Progenitor cell of endocrine pancreas (in vitro differentiated cells): ENCODE measurements around the gene ARID1B. TPM values are rescaled to one million over a fixed set of nuclear protein-coding genes. Genes with fewer than 3 reads are reported as not detected.

ENCODE experiments used
- DNase-seq: peaks from one replicate; pipeline ENCODE4 v3.0.0; 2021; ENCODE audit warnings: low spot score; ENCODE audit not compliant: unreplicated experiment
- H3K27ac Mint-ChIP-seq: 2 replicates; pipeline ENCODE4 v1.8.0; 2021; ENCODE audit warnings: mild to moderate bottlenecking, moderate library complexity, mixed read lengths
- H3K27me3 Mint-ChIP-seq: 2 replicates; pipeline ENCODE4 v1.8.0; 2021; ENCODE audit warnings: mixed read lengths
- H3K36me3 Mint-ChIP-seq: 2 replicates; pipeline ENCODE4 v1.8.0; 2022; ENCODE audit warnings: mixed read lengths; ENCODE audit not compliant: insufficient read depth
- H3K4me1 Mint-ChIP-seq: 2 replicates; pipeline ENCODE4 v1.8.0; 2021; ENCODE audit warnings: low read depth, mixed read lengths
- H3K4me3 Mint-ChIP-seq: 2 replicates; pipeline ENCODE4 v1.8.0; 2021; ENCODE audit warnings: low read depth, mild to moderate bottlenecking, moderate library complexity, mixed read lengths
- H3K9me3 Mint-ChIP-seq: 2 replicates; pipeline ENCODE4 v1.8.0; 2021; ENCODE audit warnings: low read depth, mixed read lengths
- CTCF ChIP-seq: fragments of 200-600 bp; sonication (generic); IDR thresholded peaks from one replicate; pipeline ENCODE4 v1.5.0; 2021; ENCODE audit warnings: antibody characterized with exemption, mild to moderate bottlenecking; ENCODE audit not compliant: unreplicated experiment
- long read RNA-seq: library from polyadenylated mRNA; unstranded; transcript quantifications from one replicate; pipeline ENCODE4 v2.0.0, GENCODE V29; 2020
- total RNA-seq: library from RNA; stranded (reverse); gene quantifications from 2 replicates; pipeline ENCODE4 v1.2.1, GENCODE V29; 2021

ARID1B gene
- 152 and 153 TPM in 2 replicates for total RNA-seq
- long read RNA-seq, full-length matches to known transcripts, result 30 of 63 reads
- long read RNA-seq, partial matches to known transcripts, result 24 of 63 reads
- long read RNA-seq, other reads (novel, unspliced or antisense), result 9 of 63 reads

GRCh38 chr6:156776840-156777576, at the start of gene ARID1B:
TSS of gene ARID1B (plus strand) at chr6:156777378. CDS start at chr6:156777681, 303 bp downstream.
- Mint-ChIP-seq H3K9me3 (no peaks in the 10 kb centered on the region), H3K27me3 (no peaks in the 10 kb centered on the region), H3K36me3 (no peaks in the 10 kb centered on the region), H3K4me3 (peak within 1 kb of the TSS; percentile 92), H3K4me1 (peaks cover 51% of the 10 kb centered on the region), H3K27ac (peak within 1 kb of the TSS; percentile 99)
- DNase-seq, result peak; percentile 68
- no peak for TF ChIP-seq CTCF

- H3K9me3 Mint-ChIP-seq, result no peaks in the 10 kb centered on the region
- H3K4me1 Mint-ChIP-seq, result no peaks in the 10 kb centered on the region
- no peak for TF ChIP-seq CTCF
- no peak for DNase-seq
- no peak overlapping the region for H3K4me3 Mint-ChIP-seq
- H3K36me3 Mint-ChIP-seq, result no peaks in the 10 kb centered on the region
- peaks cover 5% of the 10 kb centered on the region for H3K27me3 Mint-ChIP-seq
- H3K27ac Mint-ChIP-seq, result no peak overlapping the region
Observed at GRCh38 chr6:156727715-156728385, 49.3 kb upstream of the ARID1B start.

GRCh38 chr6:156729248-156729647, 47.9 kb upstream of the ARID1B start:
- H3K4me1 Mint-ChIP-seq, result no peaks in the 10 kb centered on the region
- no peaks in the 10 kb centered on the region for H3K9me3 Mint-ChIP-seq
- H3K27ac Mint-ChIP-seq, result no peak overlapping the region
- peaks cover 5% of the 10 kb centered on the region for H3K27me3 Mint-ChIP-seq
- H3K36me3 Mint-ChIP-seq, result no peaks in the 10 kb centered on the region
- H3K4me3 Mint-ChIP-seq, result no peak overlapping the region
- no peak for TF ChIP-seq CTCF
- DNase-seq, result no peak

- no peak for DNase-seq
- Mint-ChIP-seq H3K36me3 (no peaks in the 10 kb centered on the region), H3K4me3 (no peak overlapping the region), H3K9me3 (no peaks in the 10 kb centered on the region), H3K4me1 (no peaks in the 10 kb centered on the region), H3K27ac (no peak overlapping the region), H3K27me3 (peaks cover 5% of the 10 kb centered on the region)
- TF ChIP-seq CTCF, result no peak
Observed at GRCh38 chr6:156731396-156731795, 45.8 kb upstream of the ARID1B start.

GRCh38 chr6:156735751-156736150, 41.4 kb upstream of the ARID1B start:
- Mint-ChIP-seq H3K9me3 (peaks cover 9% of the 10 kb centered on the region), H3K36me3 (no peaks in the 10 kb centered on the region), H3K4me1 (peaks cover 6% of the 10 kb centered on the region), H3K27ac (no peak overlapping the region), H3K27me3 (no peaks in the 10 kb centered on the region), H3K4me3 (no peak overlapping the region)
- DNase-seq, result no peak
- TF ChIP-seq CTCF, result no peak
